ENCODE measurements around the gene NT5C1A.

The NT5C1A gene

DNA sequence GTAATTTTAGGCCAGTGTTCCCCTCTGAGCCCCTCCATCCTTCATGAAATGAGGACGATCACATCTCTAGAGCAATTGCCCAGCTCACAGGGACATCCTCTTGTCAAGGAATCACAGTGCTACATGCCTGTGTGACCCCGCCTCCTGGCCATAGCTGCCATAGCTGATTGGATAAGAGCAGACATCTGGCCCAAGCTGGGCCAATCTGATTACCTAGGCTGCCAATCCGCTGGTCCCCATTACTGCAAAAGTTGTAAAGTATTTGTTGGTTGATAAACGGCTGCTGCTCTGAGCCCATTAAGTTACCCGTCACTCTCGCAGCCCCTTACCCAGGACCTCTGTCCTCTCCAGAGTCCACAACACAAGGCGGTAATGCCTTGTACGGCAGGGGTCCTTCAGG lies 8.3 kb downstream of the NT5C1A start:
- no peaks in the 10 kb centered on the region for H3K36me3 ChIP-seq (ENCODE audit: control insufficient read depth in 2 of 2, insufficient read depth in 2 of 2, low read length in 2 of 2)
- H3K4me3 ChIP-seq (ENCODE audit: low read length in 2 of 2) = no peak overlapping the region
- H3K4me1 ChIP-seq (ENCODE audit: control insufficient read depth, insufficient read depth, low read length) = no peaks in the 10 kb centered on the region
- no peak overlapping the region for H3K9ac ChIP-seq (ENCODE audit: low read length in 2 of 2)
- H3K27ac ChIP-seq (ENCODE audit: low read length) = no peak overlapping the region
- no peaks in the 10 kb centered on the region for H3K9me3 ChIP-seq (ENCODE audit: control insufficient read depth in 2 of 2, low read length in 2 of 2)
- H3K27me3 ChIP-seq (ENCODE audit: control insufficient read depth in 1 of 2, insufficient read depth in 2 of 2, low read length in 2 of 2) = peaks cover 2 to 6% of the 10 kb centered on the region in 2 donors

DNA sequence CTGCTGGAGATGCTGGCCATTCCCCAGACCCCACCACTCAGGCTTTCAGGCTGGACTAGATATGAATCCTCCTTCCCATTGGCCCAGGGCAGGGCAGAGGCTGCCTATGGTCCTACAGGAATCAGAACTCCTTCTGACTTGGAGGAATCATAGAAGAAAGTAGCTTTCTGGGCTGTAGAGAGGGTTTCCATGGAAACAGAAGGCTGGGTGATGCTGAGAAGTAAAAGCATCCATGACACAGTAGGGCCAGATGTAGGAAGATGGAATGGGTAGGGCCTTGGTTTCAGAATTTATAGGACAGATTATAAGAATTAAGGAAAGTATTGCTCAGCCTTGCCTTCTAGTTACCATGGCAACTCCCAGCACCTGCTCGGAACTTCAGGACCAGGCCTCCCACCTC lies 9.0 kb downstream of the NT5C1A start:
- Histone ChIP-seq H3K4me1 (ENCODE audit: control insufficient read depth, insufficient read depth, low read length) (no peaks in the 10 kb centered on the region), H3K27ac (ENCODE audit: low read length) (no peak overlapping the region), H3K4me3 (ENCODE audit: low read length in 2 of 2) (no peak overlapping the region), H3K27me3 (ENCODE audit: control insufficient read depth in 1 of 2, insufficient read depth in 2 of 2, low read length in 2 of 2) (peaks cover 0 to 2% of the 10 kb centered on the region in 2 donors), H3K9ac (ENCODE audit: low read length in 2 of 2) (no peak overlapping the region), H3K9me3 (ENCODE audit: control insufficient read depth in 2 of 2, low read length in 2 of 2) (no peaks in the 10 kb centered on the region), H3K36me3 (ENCODE audit: control insufficient read depth in 2 of 2, insufficient read depth in 2 of 2, low read length in 2 of 2) (no peaks in the 10 kb centered on the region)

DNA sequence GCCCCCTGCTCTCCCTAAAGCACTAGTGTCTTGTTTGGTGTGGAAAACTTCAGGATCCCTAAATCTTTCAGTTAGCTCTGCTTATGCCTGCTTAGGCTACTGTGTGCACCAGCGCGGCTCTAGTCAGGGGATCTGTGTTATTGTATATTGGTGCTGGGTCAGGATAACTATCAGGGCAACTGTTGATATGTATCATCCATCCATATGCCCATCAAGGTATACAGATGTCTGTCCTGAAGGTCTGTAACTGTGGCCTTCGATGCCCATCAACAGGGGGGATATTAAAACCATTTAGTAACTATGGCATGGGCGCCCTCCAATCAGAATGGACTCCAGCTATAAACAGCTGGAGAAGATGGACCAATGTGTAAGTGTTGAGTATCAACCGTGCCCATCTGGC lies 12.4 kb downstream of the NT5C1A start:
- no peak overlapping the region for H3K27ac ChIP-seq (ENCODE audit: low read length)
- H3K27me3 ChIP-seq (ENCODE audit: control insufficient read depth in 1 of 2, insufficient read depth in 2 of 2, low read length in 2 of 2) = peaks cover 0 to 2% of the 10 kb centered on the region in 2 donors
- no peak overlapping the region for H3K9ac ChIP-seq (ENCODE audit: low read length in 2 of 2)
- H3K9me3 ChIP-seq (ENCODE audit: control insufficient read depth in 2 of 2, low read length in 2 of 2) = no peaks in the 10 kb centered on the region
- H3K36me3 ChIP-seq (ENCODE audit: control insufficient read depth in 2 of 2, insufficient read depth in 2 of 2, low read length in 2 of 2) = no peaks in the 10 kb centered on the region
- no peaks in the 10 kb centered on the region for H3K4me1 ChIP-seq (ENCODE audit: control insufficient read depth, insufficient read depth, low read length)
- no peak overlapping the region for H3K4me3 ChIP-seq (ENCODE audit: low read length in 2 of 2)

DNA sequence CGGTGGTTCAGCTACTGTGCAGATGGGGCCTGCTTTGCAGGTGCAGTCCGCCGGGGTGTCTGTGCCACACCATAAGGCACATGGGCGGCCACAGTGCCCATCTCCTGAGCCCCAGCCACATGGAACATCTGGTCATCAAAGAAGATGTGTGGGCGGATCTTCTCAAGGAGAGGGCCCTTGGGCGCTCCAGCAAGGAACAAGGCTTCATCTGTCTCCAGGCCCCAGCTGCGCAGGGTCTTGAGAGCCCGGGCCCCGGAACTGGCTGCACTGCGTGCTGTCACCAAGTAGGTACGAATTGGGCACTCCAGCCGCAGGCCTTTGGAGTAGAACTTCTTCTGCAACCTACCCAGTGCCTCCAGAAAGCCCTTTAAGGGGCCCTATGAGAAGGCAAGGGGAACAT lies 12.8 kb downstream of the NT5C1A start:
- Histone ChIP-seq H3K9me3 (ENCODE audit: control insufficient read depth in 2 of 2, low read length in 2 of 2) (no peaks in the 10 kb centered on the region), H3K27me3 (ENCODE audit: control insufficient read depth in 1 of 2, insufficient read depth in 2 of 2, low read length in 2 of 2) (peaks cover 0 to 7% of the 10 kb centered on the region in 2 donors), H3K4me3 (ENCODE audit: low read length in 2 of 2) (no peak overlapping the region), H3K27ac (ENCODE audit: low read length) (no peak overlapping the region), H3K4me1 (ENCODE audit: control insufficient read depth, insufficient read depth, low read length) (no peaks in the 10 kb centered on the region), H3K36me3 (ENCODE audit: control insufficient read depth in 2 of 2, insufficient read depth in 2 of 2, low read length in 2 of 2) (no peaks in the 10 kb centered on the region), H3K9ac (ENCODE audit: low read length in 2 of 2) (no peak overlapping the region)

DNA sequence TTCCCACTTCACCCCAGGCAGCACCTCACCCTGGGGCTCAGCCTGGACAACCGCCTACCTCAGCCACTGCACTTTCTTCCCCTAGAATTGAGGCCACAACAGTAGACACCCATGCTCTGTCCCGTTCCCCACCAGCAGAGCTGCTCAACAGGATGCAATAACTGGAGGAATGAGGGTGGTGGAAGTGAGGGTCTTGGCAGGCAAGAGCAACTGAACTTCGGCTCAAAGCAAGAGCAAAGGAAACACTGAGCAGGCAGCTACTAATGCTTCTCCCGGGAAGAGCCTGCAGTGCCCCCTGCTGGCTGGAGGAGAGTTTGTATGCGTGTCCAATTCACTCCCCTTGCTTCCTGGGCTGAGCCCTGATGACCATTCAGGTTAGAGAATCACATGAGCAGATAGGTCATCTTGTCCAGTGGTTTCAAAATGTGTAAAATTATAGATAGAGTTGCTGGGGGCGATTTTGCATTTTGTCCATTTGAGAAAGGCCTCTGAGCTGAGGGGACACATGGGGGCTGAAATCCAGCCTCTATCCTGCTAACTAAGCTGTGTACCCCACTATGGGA lies 13.9 kb downstream of the NT5C1A start:
- Histone ChIP-seq H3K4me3 (ENCODE audit: low read length in 2 of 2) (peak overlapping the region in 1 of 2 donors; percentile 29), H3K27ac (ENCODE audit: low read length) (no peak overlapping the region), H3K4me1 (ENCODE audit: control insufficient read depth, insufficient read depth, low read length) (peaks cover 8% of the 10 kb centered on the region), H3K9me3 (ENCODE audit: control insufficient read depth in 2 of 2, low read length in 2 of 2) (no peaks in the 10 kb centered on the region), H3K27me3 (ENCODE audit: control insufficient read depth in 1 of 2, insufficient read depth in 2 of 2, low read length in 2 of 2) (peaks cover 0 to 7% of the 10 kb centered on the region in 2 donors), H3K36me3 (ENCODE audit: control insufficient read depth in 2 of 2, insufficient read depth in 2 of 2, low read length in 2 of 2) (no peaks in the 10 kb centered on the region), H3K9ac (ENCODE audit: low read length in 2 of 2) (no peak overlapping the region)

DNA sequence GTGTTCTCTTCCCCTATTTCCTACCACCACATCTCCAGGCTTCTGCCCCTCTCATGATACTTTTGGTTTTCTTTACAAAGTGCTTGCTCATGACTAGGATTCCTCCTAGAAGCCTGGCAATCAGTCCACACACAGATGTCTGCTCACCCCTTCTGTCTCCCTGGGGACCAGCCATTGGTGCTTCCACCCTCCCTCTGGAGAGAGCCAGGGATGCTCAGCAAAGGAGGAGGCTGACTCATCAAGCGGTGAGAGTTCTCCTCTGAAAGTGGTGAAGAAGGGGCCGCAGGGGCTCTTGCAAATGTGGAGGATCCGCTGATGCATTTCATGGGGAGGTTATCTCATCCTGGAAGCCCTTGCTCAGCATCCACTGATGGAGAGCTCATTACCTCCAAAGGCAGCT lies 14.5 kb downstream of the NT5C1A start:
- Histone ChIP-seq H3K9ac (ENCODE audit: low read length in 2 of 2) (no peak overlapping the region), H3K27ac (ENCODE audit: low read length) (no peak overlapping the region), H3K4me1 (ENCODE audit: control insufficient read depth, insufficient read depth, low read length) (peaks cover 9% of the 10 kb centered on the region), H3K4me3 (ENCODE audit: low read length in 2 of 2) (no peak overlapping the region), H3K36me3 (ENCODE audit: control insufficient read depth in 2 of 2, insufficient read depth in 2 of 2, low read length in 2 of 2) (no peaks in the 10 kb centered on the region), H3K9me3 (ENCODE audit: control insufficient read depth in 2 of 2, low read length in 2 of 2) (no peaks in the 10 kb centered on the region), H3K27me3 (ENCODE audit: control insufficient read depth in 1 of 2, insufficient read depth in 2 of 2, low read length in 2 of 2) (peaks cover 0 to 7% of the 10 kb centered on the region in 2 donors)

DNA sequence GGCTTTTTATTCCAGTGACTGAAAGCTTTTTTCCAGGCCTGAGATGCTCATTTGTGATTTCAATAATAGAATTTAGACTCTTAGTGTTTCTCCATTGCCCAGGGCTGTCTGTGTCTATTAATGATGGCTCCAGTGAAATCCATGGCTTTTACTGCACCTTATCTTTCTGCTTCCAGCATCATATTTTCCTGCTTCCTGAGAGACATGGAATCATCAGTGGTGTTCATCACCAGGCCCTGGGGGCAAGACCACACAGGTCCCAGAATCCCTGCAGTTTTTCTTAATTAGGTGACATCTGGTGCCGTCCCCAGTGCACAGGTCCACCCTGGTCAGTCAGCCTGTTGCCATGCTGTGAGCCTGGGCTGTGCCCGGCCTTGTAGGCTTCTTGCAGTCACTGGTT lies 15.5 kb downstream of the NT5C1A start:
- Histone ChIP-seq H3K9me3 (ENCODE audit: control insufficient read depth in 2 of 2, low read length in 2 of 2) (no peaks in the 10 kb centered on the region), H3K4me1 (ENCODE audit: control insufficient read depth, insufficient read depth, low read length) (peaks cover 9% of the 10 kb centered on the region), H3K36me3 (ENCODE audit: control insufficient read depth in 2 of 2, insufficient read depth in 2 of 2, low read length in 2 of 2) (no peaks in the 10 kb centered on the region), H3K27ac (ENCODE audit: low read length) (no peak overlapping the region), H3K27me3 (ENCODE audit: control insufficient read depth in 1 of 2, insufficient read depth in 2 of 2, low read length in 2 of 2) (peaks cover 0 to 7% of the 10 kb centered on the region in 2 donors), H3K4me3 (ENCODE audit: low read length in 2 of 2) (no peak overlapping the region), H3K9ac (ENCODE audit: low read length in 2 of 2) (no peak overlapping the region)

DNA sequence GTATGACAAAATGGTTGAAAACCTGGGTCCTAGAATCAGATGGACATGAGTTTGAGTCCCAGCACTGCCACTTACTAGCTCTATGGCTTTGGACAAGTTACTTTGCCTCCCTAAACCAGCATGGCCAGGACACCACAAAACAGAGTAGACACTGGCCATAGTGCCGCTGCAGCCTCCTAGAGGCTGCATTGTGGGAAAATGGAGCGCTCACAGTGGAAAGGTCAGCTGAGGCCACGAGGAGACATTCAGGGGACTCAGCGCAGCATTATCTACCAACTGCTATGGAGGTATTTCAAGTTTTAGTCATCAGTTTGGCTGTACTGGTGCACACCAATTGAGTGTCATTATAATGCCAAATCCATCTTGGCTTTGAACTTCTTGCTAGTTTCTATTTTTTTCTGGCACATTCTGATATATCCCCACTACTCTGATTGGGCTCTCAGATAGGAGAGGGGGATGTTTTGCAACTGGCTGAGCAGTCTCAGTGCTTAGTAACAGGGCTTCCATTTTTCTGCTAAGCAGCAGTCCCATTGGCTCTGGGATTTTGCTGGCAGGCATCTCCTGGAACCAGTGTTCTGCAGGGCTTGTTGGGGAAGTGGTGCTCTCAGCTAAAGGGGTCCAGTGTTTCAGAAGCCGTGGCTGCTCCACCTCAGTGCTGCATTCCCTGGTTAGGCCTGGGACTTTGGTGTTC lies 16.2 kb downstream of the NT5C1A start:
- no peak overlapping the region for H3K27ac ChIP-seq (ENCODE audit: low read length)
- H3K4me1 ChIP-seq (ENCODE audit: control insufficient read depth, insufficient read depth, low read length) = peaks cover 9% of the 10 kb centered on the region
- no peak overlapping the region for H3K4me3 ChIP-seq (ENCODE audit: low read length in 2 of 2)
- H3K27me3 ChIP-seq (ENCODE audit: control insufficient read depth in 1 of 2, insufficient read depth in 2 of 2, low read length in 2 of 2) = peaks cover 0 to 7% of the 10 kb centered on the region in 2 donors
- no peaks in the 10 kb centered on the region for H3K9me3 ChIP-seq (ENCODE audit: control insufficient read depth in 2 of 2, low read length in 2 of 2)
- no peaks in the 10 kb centered on the region for H3K36me3 ChIP-seq (ENCODE audit: control insufficient read depth in 2 of 2, insufficient read depth in 2 of 2, low read length in 2 of 2)
- H3K9ac ChIP-seq (ENCODE audit: low read length in 2 of 2) = no peak overlapping the region

DNA sequence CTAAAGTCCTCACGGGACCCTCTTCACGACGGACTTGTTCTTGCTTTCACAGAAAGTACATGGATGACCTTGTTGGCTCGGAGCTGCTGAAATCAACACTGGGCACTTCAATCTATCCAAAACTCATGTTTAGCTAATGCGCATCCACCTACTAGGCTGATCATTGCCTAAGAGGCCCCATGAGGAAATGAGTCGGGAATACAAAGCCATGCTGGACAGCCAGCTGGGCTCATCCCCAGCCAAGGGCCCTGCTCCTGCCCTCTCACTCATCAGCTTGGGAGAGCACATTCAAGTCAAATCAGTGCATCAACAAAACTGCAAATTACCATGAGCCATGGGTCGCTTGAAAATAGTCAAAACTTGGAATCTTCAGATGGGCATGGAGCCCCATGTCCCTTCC lies 17.6 kb downstream of the NT5C1A start:
- no peaks in the 10 kb centered on the region for H3K36me3 ChIP-seq (ENCODE audit: control insufficient read depth in 2 of 2, insufficient read depth in 2 of 2, low read length in 2 of 2)
- no peak overlapping the region for H3K27ac ChIP-seq (ENCODE audit: low read length)
- no peaks in the 10 kb centered on the region for H3K9me3 ChIP-seq (ENCODE audit: control insufficient read depth in 2 of 2, low read length in 2 of 2)
- no peak overlapping the region for H3K9ac ChIP-seq (ENCODE audit: low read length in 2 of 2)
- H3K27me3 ChIP-seq (ENCODE audit: control insufficient read depth in 1 of 2, insufficient read depth in 2 of 2, low read length in 2 of 2) = peaks cover 0 to 7% of the 10 kb centered on the region in 2 donors
- H3K4me3 ChIP-seq (ENCODE audit: low read length in 2 of 2) = no peak overlapping the region
- peaks cover 9% of the 10 kb centered on the region for H3K4me1 ChIP-seq (ENCODE audit: control insufficient read depth, insufficient read depth, low read length)

DNA sequence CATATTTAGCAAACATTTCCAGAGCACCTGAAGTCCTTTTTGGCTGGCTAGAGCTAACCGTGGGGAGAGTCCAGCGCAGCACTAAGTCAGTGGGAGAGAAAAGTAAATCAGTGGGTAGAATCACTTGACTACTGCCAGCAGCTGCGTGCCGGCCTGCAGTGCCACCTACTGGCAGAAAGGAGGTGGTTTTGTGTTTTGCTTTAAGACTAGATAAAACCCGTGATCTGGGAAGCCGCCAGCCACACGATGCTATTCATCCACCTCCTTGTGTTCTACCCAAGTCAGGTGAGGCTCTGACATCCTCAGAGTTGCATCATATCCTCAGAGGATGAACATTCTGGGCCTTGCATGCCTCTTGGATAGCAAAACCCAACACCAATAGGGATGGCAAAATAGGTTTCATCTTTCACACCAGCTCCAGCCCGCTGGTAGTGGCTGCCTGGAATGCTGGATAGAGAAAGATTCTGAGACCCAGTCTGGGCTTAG lies 18.3 kb downstream of the NT5C1A start:
- Histone ChIP-seq H3K4me1 (ENCODE audit: control insufficient read depth, insufficient read depth, low read length) (peaks cover 9% of the 10 kb centered on the region), H3K9ac (ENCODE audit: low read length in 2 of 2) (no peak overlapping the region), H3K4me3 (ENCODE audit: low read length in 2 of 2) (peak overlapping the region in 1 of 2 donors; percentile 35), H3K27me3 (ENCODE audit: control insufficient read depth in 1 of 2, insufficient read depth in 2 of 2, low read length in 2 of 2) (peaks cover 0 to 6% of the 10 kb centered on the region in 2 donors), H3K27ac (ENCODE audit: low read length) (no peak overlapping the region), H3K9me3 (ENCODE audit: control insufficient read depth in 2 of 2, low read length in 2 of 2) (no peaks in the 10 kb centered on the region), H3K36me3 (ENCODE audit: control insufficient read depth in 2 of 2, insufficient read depth in 2 of 2, low read length in 2 of 2) (no peaks in the 10 kb centered on the region)

DNA sequence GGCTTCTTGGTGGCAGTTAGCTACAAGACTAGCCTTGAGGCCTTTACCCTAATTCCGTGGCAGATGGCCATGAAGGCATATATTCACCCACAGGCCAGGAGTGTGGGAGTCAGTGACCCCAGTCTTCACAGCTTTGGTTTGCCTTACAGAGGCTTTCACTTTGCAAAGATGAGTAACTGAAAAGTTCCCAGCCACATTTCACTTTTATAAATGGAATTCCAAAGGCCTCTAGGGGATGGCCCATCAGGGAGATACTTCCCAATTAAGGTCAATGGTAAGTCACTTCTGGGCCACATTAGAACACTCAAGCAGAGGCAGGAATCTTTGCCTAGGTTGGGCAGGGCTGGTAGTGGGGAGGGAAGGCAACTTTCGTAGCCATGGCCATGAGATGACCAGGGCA lies 19.4 kb downstream of the NT5C1A start:
- Histone ChIP-seq H3K27ac (ENCODE audit: low read length) (no peak overlapping the region), H3K4me1 (ENCODE audit: control insufficient read depth, insufficient read depth, low read length) (peaks cover 10% of the 10 kb centered on the region)

More for the DNA sequence above, 19.4 kb downstream of the NT5C1A start:
- Histone ChIP-seq H3K9ac (ENCODE audit: low read length in 2 of 2) (no peak overlapping the region), H3K36me3 (ENCODE audit: control insufficient read depth in 2 of 2, insufficient read depth in 2 of 2, low read length in 2 of 2) (no peaks in the 10 kb centered on the region), H3K4me3 (ENCODE audit: low read length in 2 of 2) (no peak overlapping the region), H3K27me3 (ENCODE audit: control insufficient read depth in 1 of 2, insufficient read depth in 2 of 2, low read length in 2 of 2) (peaks cover 0 to 6% of the 10 kb centered on the region in 2 donors), H3K9me3 (ENCODE audit: control insufficient read depth in 2 of 2, low read length in 2 of 2) (no peaks in the 10 kb centered on the region)

Measured in stomach smooth muscle (tissue), 2 donors.